ENCODE data around the gene TFF2.

Gene TFF2

GRCh38 chr21:42365770-42366169 lies 15.0 kb upstream of the TFF2 start:
- DNase-seq, result no peak

- DNase-seq, result no peak
Measured at GRCh38 chr21:42364304-42364865, 13.6 kb upstream of the TFF2 start.

GRCh38 chr21:42363312-42363711 lies 12.5 kb upstream of the TFF2 start:
- no peak for DNase-seq

- no peak for DNase-seq
Measured at GRCh38 chr21:42362700-42363099, 11.9 kb upstream of the TFF2 start.

- no peak for DNase-seq
Measured at GRCh38 chr21:42362198-42362597, 11.4 kb upstream of the TFF2 start.

GRCh38 chr21:42361286-42361685 lies 10.5 kb upstream of the TFF2 start:
- no peak for DNase-seq

GRCh38 chr21:42360317-42360716 lies 9.5 kb upstream of the TFF2 start:
- no peak for DNase-seq

- no peak for DNase-seq
Measured at GRCh38 chr21:42358937-42359336, 8.1 kb upstream of the TFF2 start.

GRCh38 chr21:42358261-42358660 lies 7.5 kb upstream of the TFF2 start:
- no peak for DNase-seq

- no peak for DNase-seq
Measured at GRCh38 chr21:42357307-42357706, 6.5 kb upstream of the TFF2 start.

GRCh38 chr21:42356650-42357049 lies 5.9 kb upstream of the TFF2 start:
- no peak for DNase-seq

GRCh38 chr21:42356046-42356445 lies 5.3 kb upstream of the TFF2 start:
- no peak for DNase-seq

GRCh38 chr21:42353623-42354022 lies 2.8 kb upstream of the TFF2 start:
- no peak for DNase-seq

- no peak for DNase-seq
Measured at GRCh38 chr21:42352441-42353095, 1.8 kb upstream of the TFF2 start.

GRCh38 chr21:42351626-42352440 lies 1.0 kb upstream of the TFF2 start:
- no peak for DNase-seq

GRCh38 chr21:42350318-42350910 lies 380 bp downstream of the TFF2 start:
- no peak for DNase-seq

GRCh38 chr21:42349420-42350317 lies 1.1 kb downstream of the TFF2 start:
- DNase-seq, result no peak

GRCh38 chr21:42348762-42349161 lies 2.0 kb downstream of the TFF2 start:
- DNase-seq, result no peak

GRCh38 chr21:42347601-42348327 lies 3.0 kb downstream of the TFF2 start:
- DNase-seq, result no peak

- DNase-seq, result no peak
Measured at GRCh38 chr21:42346866-42347600, 3.8 kb downstream of the TFF2 start.

- no peak for DNase-seq
Measured at GRCh38 chr21:42346441-42346840, 4.4 kb downstream of the TFF2 start.

All from KG1 (cell line).